ENCODE measurements around the gene SMG9. TPM values are rescaled to one million over a fixed set of nuclear protein-coding genes. Genes with fewer than 3 reads are reported as not detected.

The SMG9 gene
- total RNA-seq, 1 experiment from 2014 or later = 52.2 TPM

- no peak overlapping the region for H3K4me3 Mint-ChIP-seq
- no peaks in the 10 kb centered on the region for H3K23me2 ChIP-seq (ENCODE audit: insufficient read length, low read depth, low read length, poor library complexity, severe bottlenecking)
- H2BK15ac ChIP-seq (ENCODE audit: low read depth, low read length) = no peak overlapping the region
- H3K9ac ChIP-seq (ENCODE audit: extremely low read depth, insufficient read length, low read length) = no peak overlapping the region
- H3K27me3 ChIP-seq (ENCODE audit: insufficient read depth, low read length) = no peaks in the 10 kb centered on the region
- no peak overlapping the region for H3K14ac ChIP-seq (ENCODE audit: insufficient read depth, low read length)
- peaks cover 19% of the 10 kb centered on the region for H3K27me3 Mint-ChIP-seq (ENCODE audit: low read depth)
- no peaks in the 10 kb centered on the region for H3K79me2 ChIP-seq (ENCODE audit: insufficient read depth, low read length)
- H4K8ac ChIP-seq (replicated peaks; ENCODE audit: insufficient read length, low read depth, low read length) = no peak overlapping the region
- H2BK5ac ChIP-seq (ENCODE audit: insufficient read length, low read length) = no peak overlapping the region
- H2AK5ac ChIP-seq (ENCODE audit: insufficient read length, low read length) = no peak overlapping the region
- peaks cover 9% of the 10 kb centered on the region in 2 experiments for H3K9me3 Mint-ChIP-seq
- no CpG with 5 or more reads among the region's 7 CpGs for WGBS (ENCODE audit: extremely low coverage, insufficient read length, low lambda C conversion rate)
- peaks cover 0 to 6% (median 2%) of the 10 kb centered on the region in 3 experiments; a peak in 4 of 7 replicates for H3K36me3 Mint-ChIP-seq (ENCODE audit: insufficient read depth in 1 of 3, low read depth in 3 of 3)
- no peak overlapping the region for H3K18ac ChIP-seq (ENCODE audit: insufficient read length, low read depth, low read length)
- no peaks in the 10 kb centered on the region for H3K79me1 ChIP-seq (ENCODE audit: insufficient read depth, low read depth, low read length, poor library complexity, severe bottlenecking)
- H3K4me2 ChIP-seq (ENCODE audit: insufficient read depth, insufficient read length, low read length) = no peak overlapping the region
- no peak overlapping the region for H3K27ac ChIP-seq (ENCODE audit: insufficient read length, low read depth, low read length)
- no peak overlapping the region for H2AFZ ChIP-seq (ENCODE audit: low read length)
- H3K4me1 ChIP-seq (ENCODE audit: insufficient read depth, low read length) = no peaks in the 10 kb centered on the region; the same call in 1 of the 2 replicates
- no peak overlapping the region for H3K27ac Mint-ChIP-seq
- no peak for DNase-seq
- no peak overlapping the region for H3K56ac ChIP-seq (ENCODE audit: insufficient read length, low read depth, low read length)
- no peak overlapping the region for H3K4ac ChIP-seq (ENCODE audit: low read depth, low read length)
- H3T11ph ChIP-seq (ENCODE audit: low read length) = no peak overlapping the region
- H2BK120ac ChIP-seq (ENCODE audit: low read depth, low read length, poor library complexity, severe bottlenecking) = no peak overlapping the region
- no peak overlapping the region for H2BK20ac ChIP-seq (ENCODE audit: low read depth, low read length, poor library complexity, severe bottlenecking)
- no peaks in the 10 kb centered on the region for H4K20me1 ChIP-seq (ENCODE audit: control insufficient read depth, insufficient read depth, insufficient read length)
- H3K23ac ChIP-seq (ENCODE audit: insufficient read length, low read depth, low read length) = no peak overlapping the region
- H3K9me3 ChIP-seq (ENCODE audit: control insufficient read depth, low read depth, low read length) = no peaks in the 10 kb centered on the region
- H4K5ac ChIP-seq (ENCODE audit: insufficient read length, low read depth, low read length) = no peak overlapping the region
- no peak for TF ChIP-seq CTCF (conservative IDR thresholded peaks at IDR 0.05)
- no peak overlapping the region for H2BK12ac ChIP-seq (ENCODE audit: insufficient read length, low read depth, low read length)
- no peak overlapping the region for H4K91ac ChIP-seq (ENCODE audit: insufficient read length, low read depth, low read length)
- H3K4me1 Mint-ChIP-seq = peaks cover 4 to 16% of the 10 kb centered on the region in 2 experiments; a peak in 3 of 4 replicates
These were observed 50.6 kb downstream of the SMG9 start for GRCh38 chr19:43704002-43704705.

Data from H9 (cell line).